GM12878 (cell line): ENCODE data around the gene FRMD3. TPM values are rescaled to one million over a fixed set of nuclear protein-coding genes. Genes with fewer than 3 reads are reported as not detected.

Experiments used
- KAT2A ChIP-seq: conservative IDR thresholded peaks from 2 replicates; pipeline ENCODE4 v1.6.1; 2011; ENCODE audit warnings: low read depth, low read length; ENCODE audit not compliant: control insufficient read depth
- NFXL1 ChIP-seq: fragments of 450-650 bp; IDR thresholded peaks from 2 replicates; pipeline ENCODE4 v1.6.1; 2017; ENCODE audit warnings: antibody characterized with exemption, mild to moderate bottlenecking, borderline replicate concordance
- PAX5 ChIP-seq: IDR thresholded peaks from 2 replicates; pipeline ENCODE4 v1.6.1; 2011; ENCODE audit warnings: low read depth, low read length, borderline replicate concordance
- RUNX3 ChIP-seq: IDR thresholded peaks from 2 replicates; pipeline ENCODE4 v1.6.1; 2012; ENCODE audit warnings: low read length, inconsistent platforms
- TAF1 ChIP-seq: IDR thresholded peaks from 2 replicates; pipeline ENCODE4 v1.6.1; 2011; ENCODE audit warnings: mild to moderate bottlenecking, low read depth, low read length, borderline replicate concordance
- TBL1XR1 ChIP-seq: IDR thresholded peaks from 2 replicates; pipeline ENCODE4 v1.6.1; 2012; ENCODE audit warnings: low read depth, low read length, improper control_type of control experiment
- ZNF217 ChIP-seq: fragments of 450-650 bp; IDR thresholded peaks from 2 replicates; pipeline ENCODE4 v1.6.1; 2017; ENCODE audit warnings: antibody characterized with exemption, mild to moderate bottlenecking
- ZSCAN29 ChIP-seq: fragments of 450-650 bp; IDR thresholded peaks from 2 replicates; pipeline ENCODE4 v1.6.1; 2017; ENCODE audit warnings: mild to moderate bottlenecking, moderate library complexity
- polyA plus RNA-seq, 11 experiments: library from polyadenylated mRNA; depleted of rRNA in 4 of 11; unstranded in 6 of 11; stranded (reverse) in 5 of 11; fragments of >200 nt; fragmentation: Nextera tagmentation in 4 of 11; fragmentation: Illumina TruSeq in 1 of 11; extraction: Ambion mirVana in 4 of 11; extraction: Trizol in 1 of 11; gene quantifications; 1 replicate in 1 of 11; 2 replicates in 10 of 11; pipeline versions ENCODE4 v1.2.1 to v1.2.3, GENCODE V29; 2011 to 2016; ENCODE audit warnings: inconsistent platforms in 2 of 11, missing spikeins in 2 of 11, low read depth in 1 of 11
- total RNA-seq, 4 experiments: library from RNA; depleted of rRNA in 3 of 4; stranded (reverse); fragments of >200 nt in 3 of 4; fragmentation: Illumina TruSeq in 1 of 4; extraction: Trizol in 1 of 4; gene quantifications; 2 replicates each; pipeline versions ENCODE4 v1.2.1 to v1.2.3, GENCODE V29; 2013 to 2021
- TF ChIP-seq, protein P1 (sequence below): fragments of 450-650 bp; IDR thresholded peaks from 2 replicates; pipeline ENCODE4 v1.6.1; 2016; ENCODE audit warnings: mild to moderate bottlenecking, moderate library complexity, borderline replicate concordance
- TF ChIP-seq, protein P2 (sequence below): fragments of 450-650 bp; IDR thresholded peaks from 2 replicates; pipeline ENCODE4 v1.6.1; 2017; ENCODE audit warnings: low read depth, mild to moderate bottlenecking, moderate library complexity
- TF ChIP-seq, protein P3 (sequence below): fragments of 450-650 bp; formaldehyde crosslinking; IDR thresholded peaks from 2 replicates; pipeline ENCODE4 v1.4.0; 2020; ENCODE audit warnings: mild to moderate bottlenecking, moderate library complexity
- TF ChIP-seq, protein P4 (sequence below): fragments of 450-650 bp; IDR thresholded peaks from 2 replicates; pipeline ENCODE4 v1.6.1; 2016; ENCODE audit warnings: mild to moderate bottlenecking
- TF ChIP-seq, protein P5 (sequence below): fragments of 450-650 bp; IDR thresholded peaks from 2 replicates; pipeline ENCODE4 v1.6.1; 2018; ENCODE audit warnings: borderline replicate concordance, mild to moderate bottlenecking; ENCODE audit not compliant: partially characterized antibody

The FRMD3 gene
- total and polyA plus RNA-seq, 10 of the 15 experiments (the other 5 are each of a cell fraction or from before 2014, with no cell fraction given), result 0.04 to 0.68 (median 0.21) TPM; not detected in 1

DNA sequence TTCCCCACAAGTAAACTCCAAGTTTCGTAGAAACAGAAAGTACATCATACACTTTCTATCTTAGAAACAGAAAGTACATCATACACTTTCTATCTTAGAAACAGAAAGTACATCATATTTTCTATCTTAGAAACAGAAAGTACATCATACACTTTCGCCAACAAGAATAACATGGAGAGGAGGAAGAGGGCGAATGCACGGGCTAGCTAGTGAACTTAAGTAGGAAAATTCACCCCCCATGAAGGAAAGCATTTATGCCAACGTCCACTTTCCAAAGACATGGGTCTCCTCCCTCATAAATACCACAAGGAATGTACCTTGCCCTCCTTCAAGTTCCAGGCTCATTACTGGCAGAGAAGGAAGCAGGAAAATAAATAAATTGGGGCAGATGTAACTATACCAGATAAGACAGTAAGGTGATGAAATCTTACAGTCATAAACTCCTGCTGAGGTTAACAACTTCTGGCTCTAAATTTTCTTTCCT, 64.7 kb downstream of the FRMD3 start (continued):
- TF ChIP-seq, protein P1, sequence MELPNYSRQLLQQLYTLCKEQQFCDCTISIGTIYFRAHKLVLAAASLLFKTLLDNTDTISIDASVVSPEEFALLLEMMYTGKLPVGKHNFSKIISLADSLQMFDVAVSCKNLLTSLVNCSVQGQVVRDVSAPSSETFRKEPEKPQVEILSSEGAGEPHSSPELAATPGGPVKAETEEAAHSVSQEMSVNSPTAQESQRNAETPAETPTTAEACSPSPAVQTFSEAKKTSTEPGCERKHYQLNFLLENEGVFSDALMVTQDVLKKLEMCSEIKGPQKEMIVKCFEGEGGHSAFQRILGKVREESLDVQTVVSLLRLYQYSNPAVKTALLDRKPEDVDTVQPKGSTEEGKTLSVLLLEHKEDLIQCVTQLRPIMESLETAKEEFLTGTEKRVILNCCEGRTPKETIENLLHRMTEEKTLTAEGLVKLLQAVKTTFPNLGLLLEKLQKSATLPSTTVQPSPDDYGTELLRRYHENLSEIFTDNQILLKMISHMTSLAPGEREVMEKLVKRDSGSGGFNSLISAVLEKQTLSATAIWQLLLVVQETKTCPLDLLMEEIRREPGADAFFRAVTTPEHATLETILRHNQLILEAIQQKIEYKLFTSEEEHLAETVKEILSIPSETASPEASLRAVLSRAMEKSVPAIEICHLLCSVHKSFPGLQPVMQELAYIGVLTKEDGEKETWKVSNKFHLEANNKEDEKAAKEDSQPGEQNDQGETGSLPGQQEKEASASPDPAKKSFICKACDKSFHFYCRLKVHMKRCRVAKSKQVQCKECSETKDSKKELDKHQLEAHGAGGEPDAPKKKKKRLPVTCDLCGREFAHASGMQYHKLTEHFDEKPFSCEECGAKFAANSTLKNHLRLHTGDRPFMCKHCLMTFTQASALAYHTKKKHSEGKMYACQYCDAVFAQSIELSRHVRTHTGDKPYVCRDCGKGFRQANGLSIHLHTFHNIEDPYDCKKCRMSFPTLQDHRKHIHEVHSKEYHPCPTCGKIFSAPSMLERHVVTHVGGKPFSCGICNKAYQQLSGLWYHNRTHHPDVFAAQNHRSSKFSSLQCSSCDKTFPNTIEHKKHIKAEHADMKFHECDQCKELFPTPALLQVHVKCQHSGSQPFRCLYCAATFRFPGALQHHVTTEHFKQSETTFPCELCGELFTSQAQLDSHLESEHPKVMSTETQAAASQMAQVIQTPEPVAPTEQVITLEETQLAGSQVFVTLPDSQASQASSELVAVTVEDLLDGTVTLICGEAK, result peak; percentile 77; the same call in 1 of the 2 replicates
- TF ChIP-seq, protein P2, sequence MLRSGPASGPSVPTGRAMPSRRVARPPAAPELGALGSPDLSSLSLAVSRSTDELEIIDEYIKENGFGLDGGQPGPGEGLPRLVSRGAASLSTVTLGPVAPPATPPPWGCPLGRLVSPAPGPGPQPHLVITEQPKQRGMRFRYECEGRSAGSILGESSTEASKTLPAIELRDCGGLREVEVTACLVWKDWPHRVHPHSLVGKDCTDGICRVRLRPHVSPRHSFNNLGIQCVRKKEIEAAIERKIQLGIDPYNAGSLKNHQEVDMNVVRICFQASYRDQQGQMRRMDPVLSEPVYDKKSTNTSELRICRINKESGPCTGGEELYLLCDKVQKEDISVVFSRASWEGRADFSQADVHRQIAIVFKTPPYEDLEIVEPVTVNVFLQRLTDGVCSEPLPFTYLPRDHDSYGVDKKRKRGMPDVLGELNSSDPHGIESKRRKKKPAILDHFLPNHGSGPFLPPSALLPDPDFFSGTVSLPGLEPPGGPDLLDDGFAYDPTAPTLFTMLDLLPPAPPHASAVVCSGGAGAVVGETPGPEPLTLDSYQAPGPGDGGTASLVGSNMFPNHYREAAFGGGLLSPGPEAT, result peak; percentile 36; the same call in 1 of the 2 replicates
- TF ChIP-seq ZSCAN29 (no peak), ZNF217 (no peak), TBL1XR1 (0 out of 2 replicates have a peak, but pooled peaks have one; percentile 47), KAT2A (no peak), RUNX3 (no peak), PAX5 (no peak), TAF1 (no peak), NFXL1 (no peak)
- TF ChIP-seq, protein P3, sequence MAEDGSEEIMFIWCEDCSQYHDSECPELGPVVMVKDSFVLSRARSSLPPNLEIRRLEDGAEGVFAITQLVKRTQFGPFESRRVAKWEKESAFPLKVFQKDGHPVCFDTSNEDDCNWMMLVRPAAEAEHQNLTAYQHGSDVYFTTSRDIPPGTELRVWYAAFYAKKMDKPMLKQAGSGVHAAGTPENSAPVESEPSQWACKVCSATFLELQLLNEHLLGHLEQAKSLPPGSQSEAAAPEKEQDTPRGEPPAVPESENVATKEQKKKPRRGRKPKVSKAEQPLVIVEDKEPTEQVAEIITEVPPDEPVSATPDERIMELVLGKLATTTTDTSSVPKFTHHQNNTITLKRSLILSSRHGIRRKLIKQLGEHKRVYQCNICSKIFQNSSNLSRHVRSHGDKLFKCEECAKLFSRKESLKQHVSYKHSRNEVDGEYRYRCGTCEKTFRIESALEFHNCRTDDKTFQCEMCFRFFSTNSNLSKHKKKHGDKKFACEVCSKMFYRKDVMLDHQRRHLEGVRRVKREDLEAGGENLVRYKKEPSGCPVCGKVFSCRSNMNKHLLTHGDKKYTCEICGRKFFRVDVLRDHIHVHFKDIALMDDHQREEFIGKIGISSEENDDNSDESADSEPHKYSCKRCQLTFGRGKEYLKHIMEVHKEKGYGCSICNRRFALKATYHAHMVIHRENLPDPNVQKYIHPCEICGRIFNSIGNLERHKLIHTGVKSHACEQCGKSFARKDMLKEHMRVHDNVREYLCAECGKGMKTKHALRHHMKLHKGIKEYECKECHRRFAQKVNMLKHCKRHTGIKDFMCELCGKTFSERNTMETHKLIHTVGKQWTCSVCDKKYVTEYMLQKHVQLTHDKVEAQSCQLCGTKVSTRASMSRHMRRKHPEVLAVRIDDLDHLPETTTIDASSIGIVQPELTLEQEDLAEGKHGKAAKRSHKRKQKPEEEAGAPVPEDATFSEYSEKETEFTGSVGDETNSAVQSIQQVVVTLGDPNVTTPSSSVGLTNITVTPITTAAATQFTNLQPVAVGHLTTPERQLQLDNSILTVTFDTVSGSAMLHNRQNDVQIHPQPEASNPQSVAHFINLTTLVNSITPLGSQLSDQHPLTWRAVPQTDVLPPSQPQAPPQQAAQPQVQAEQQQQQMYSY, result no peak
- TF ChIP-seq, protein P4, sequence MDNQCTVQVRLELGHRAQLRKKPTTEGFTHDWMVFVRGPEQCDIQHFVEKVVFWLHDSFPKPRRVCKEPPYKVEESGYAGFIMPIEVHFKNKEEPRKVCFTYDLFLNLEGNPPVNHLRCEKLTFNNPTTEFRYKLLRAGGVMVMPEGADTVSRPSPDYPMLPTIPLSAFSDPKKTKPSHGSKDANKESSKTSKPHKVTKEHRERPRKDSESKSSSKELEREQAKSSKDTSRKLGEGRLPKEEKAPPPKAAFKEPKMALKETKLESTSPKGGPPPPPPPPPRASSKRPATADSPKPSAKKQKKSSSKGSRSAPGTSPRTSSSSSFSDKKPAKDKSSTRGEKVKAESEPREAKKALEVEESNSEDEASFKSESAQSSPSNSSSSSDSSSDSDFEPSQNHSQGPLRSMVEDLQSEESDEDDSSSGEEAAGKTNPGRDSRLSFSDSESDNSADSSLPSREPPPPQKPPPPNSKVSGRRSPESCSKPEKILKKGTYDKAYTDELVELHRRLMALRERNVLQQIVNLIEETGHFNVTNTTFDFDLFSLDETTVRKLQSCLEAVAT, result 0 out of 2 replicates have a peak, but pooled peaks have one; percentile 11
- TF ChIP-seq, protein P5, sequence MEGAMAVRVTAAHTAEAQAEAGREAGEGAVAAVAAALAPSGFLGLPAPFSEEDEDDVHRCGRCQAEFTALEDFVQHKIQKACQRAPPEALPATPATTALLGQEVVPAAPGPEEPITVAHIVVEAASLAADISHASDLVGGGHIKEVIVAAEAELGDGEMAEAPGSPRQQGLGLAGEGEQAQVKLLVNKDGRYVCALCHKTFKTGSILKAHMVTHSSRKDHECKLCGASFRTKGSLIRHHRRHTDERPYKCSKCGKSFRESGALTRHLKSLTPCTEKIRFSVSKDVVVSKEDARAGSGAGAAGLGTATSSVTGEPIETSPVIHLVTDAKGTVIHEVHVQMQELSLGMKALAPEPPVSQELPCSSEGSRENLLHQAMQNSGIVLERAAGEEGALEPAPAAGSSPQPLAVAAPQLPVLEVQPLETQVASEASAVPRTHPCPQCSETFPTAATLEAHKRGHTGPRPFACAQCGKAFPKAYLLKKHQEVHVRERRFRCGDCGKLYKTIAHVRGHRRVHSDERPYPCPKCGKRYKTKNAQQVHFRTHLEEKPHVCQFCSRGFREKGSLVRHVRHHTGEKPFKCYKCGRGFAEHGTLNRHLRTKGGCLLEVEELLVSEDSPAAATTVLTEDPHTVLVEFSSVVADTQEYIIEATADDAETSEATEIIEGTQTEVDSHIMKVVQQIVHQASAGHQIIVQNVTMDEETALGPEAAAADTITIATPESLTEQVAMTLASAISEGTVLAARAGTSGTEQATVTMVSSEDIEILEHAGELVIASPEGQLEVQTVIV, result no peak
